GM19025 (cell line): Measurements from ENCODE around the gene OGFOD3.
"Not testable (repeated sequence)": the region's sequence is repeated elsewhere in the genome, so short reads cannot be mapped to it uniquely, and the experiment has no call there.

Source experiments
- ATAC-seq: cut with Tn5 transposase; IDR thresholded peaks from one replicate; pipeline ENCODE4 v1.9.1; 2021; ENCODE audit warnings: mild to moderate bottlenecking, low read depth, moderate library complexity; ENCODE audit not compliant: unreplicated experiment

Gene OGFOD3

GRCh38 chr17:82359451-82360074, 58.8 kb downstream of the OGFOD3 start:
- not testable (repeated sequence) for ATAC-seq

- no peak for ATAC-seq
Observed at GRCh38 chr17:82358465-82359350, 59.7 kb downstream of the OGFOD3 start, which contains the start of gene TEX19. TSS of gene TEX19 (plus strand) at chr17:82359247. CDS start at chr17:82362151, 2,904 bp downstream.

- no peak for ATAC-seq
Observed at GRCh38 chr17:82357394-82357793, 61.0 kb downstream of the OGFOD3 start.

GRCh38 chr17:82356845-82357355, 61.5 kb downstream of the OGFOD3 start:
- ATAC-seq: no peak

- ATAC-seq: no peak
Observed at GRCh38 chr17:82355770-82356427, 62.5 kb downstream of the OGFOD3 start.

- ATAC-seq: no peak
Observed at GRCh38 chr17:82354804-82355308, 63.5 kb downstream of the OGFOD3 start.

GRCh38 chr17:82353484-82353883, 64.9 kb downstream of the OGFOD3 start:
- ATAC-seq: no peak

- ATAC-seq: peak; percentile 24
Observed at GRCh38 chr17:82351713-82352488, 66.5 kb downstream of the OGFOD3 start.

- peak; percentile 54 for ATAC-seq
Observed at GRCh38 chr17:82351254-82351712, 67.1 kb downstream of the OGFOD3 start.

- ATAC-seq: no peak
Observed at GRCh38 chr17:82350182-82351030, 68.0 kb downstream of the OGFOD3 start.

- ATAC-seq: no peak
Observed at GRCh38 chr17:82349287-82349701, 69.1 kb downstream of the OGFOD3 start.

GRCh38 chr17:82348866-82349265, 69.5 kb downstream of the OGFOD3 start:
- no peak for ATAC-seq

GRCh38 chr17:82348434-82348833, 70.0 kb downstream of the OGFOD3 start:
- no peak for ATAC-seq

- not testable (repeated sequence) for ATAC-seq
Observed at GRCh38 chr17:82347994-82348393, 70.4 kb downstream of the OGFOD3 start.

GRCh38 chr17:82346342-82347300, 71.8 kb downstream of the OGFOD3 start:
- ATAC-seq: no peak

- no peak for ATAC-seq
Observed at GRCh38 chr17:82345151-82345976, 73.0 kb downstream of the OGFOD3 start.
